DMS 273 (cell line): Measurements from ENCODE around the gene TRPC4.

ENCODE experiments used
- DNase-seq: peaks from one replicate; lab custom pipeline; 2025; ENCODE audit not compliant: unreplicated experiment; lab: John Stamatoyannopoulos, UW

Gene TRPC4

GRCh38 chr13:37662624-37663023 lies 206.9 kb downstream of the TRPC4 start:
- DNase-seq: no peak

GRCh38 chr13:37657956-37658355 lies 211.6 kb downstream of the TRPC4 start:
- DNase-seq: no peak

DNA sequence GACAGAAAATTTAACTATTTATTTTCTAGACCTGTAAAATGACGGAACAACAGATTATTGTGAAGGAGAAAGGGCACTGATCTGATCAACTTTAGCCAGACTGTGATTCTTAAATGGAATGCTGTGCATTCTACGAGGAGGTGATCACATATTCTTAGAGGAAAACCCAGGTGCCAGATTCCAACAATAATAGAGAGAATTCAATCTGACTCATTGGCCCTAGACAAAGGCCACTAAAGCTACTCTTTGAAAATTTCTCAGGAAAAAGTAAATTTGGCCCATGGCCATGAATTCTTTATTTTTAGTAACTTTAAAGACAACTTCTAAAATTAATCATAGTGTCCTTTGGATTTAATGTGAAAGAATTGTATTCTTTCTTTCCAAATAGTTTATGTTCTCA lies 212.4 kb downstream of the TRPC4 start:
- no peak for DNase-seq

DNA sequence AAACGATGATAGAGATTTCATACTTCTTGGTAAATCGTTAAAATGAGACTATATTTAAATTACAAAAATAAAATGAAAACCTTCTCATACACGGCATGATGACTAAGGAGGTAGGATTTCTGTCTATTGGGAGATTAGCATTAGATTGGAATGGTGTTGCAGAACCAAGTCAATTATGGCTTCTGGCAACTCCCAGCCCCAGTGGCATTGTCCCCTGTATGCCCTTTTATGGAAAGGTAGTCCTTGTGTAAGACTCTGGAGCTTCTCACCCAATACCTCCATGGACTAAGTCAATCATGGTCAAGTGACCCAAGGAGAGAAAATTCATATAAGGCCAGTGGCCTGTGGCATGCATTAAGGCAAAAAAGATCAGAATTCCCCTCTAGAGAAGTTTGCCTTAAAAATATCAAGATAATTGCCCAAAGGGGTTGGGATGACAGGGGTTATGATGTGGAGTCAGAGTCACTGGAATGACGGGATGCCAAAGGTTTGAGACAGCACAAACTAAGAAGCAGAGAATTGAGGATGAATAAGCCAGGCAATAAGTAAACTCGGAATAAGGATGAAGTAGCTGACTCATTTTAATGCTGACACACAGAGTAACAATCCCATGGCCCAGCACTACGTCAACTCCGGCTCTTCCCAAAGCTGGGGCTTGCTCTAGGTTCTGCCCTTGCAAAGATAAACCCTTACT lies 213.2 kb downstream of the TRPC4 start:
- no peak for DNase-seq

- no peak for DNase-seq
These were observed 217.0 kb downstream of the TRPC4 start for GRCh38 chr13:37652596-37652995.

GRCh38 chr13:37651891-37652290 lies 217.7 kb downstream of the TRPC4 start:
- DNase-seq: no peak

DNA sequence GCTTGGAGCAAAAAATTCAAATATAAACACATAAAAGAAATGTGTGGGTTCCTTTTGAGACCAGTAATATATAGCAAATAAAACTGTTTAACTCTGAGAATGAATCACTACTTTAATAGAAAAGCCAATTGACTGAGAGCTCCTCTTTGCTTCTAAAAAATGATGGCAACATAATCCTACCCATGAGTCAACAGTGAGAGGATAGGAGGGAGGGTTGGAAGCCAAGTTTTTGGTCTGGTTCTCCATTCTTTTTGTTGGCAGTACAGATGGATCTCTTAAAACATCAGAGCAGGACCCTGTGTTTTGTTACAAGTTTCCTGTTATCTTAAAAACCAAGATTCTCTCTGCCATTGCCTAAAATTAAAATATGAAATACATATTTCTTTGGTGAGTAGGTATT lies 221.0 kb downstream of the TRPC4 start:
- no peak for DNase-seq

- DNase-seq: no peak
These were observed 222.4 kb downstream of the TRPC4 start for GRCh38 chr13:37647031-37647650.

DNA sequence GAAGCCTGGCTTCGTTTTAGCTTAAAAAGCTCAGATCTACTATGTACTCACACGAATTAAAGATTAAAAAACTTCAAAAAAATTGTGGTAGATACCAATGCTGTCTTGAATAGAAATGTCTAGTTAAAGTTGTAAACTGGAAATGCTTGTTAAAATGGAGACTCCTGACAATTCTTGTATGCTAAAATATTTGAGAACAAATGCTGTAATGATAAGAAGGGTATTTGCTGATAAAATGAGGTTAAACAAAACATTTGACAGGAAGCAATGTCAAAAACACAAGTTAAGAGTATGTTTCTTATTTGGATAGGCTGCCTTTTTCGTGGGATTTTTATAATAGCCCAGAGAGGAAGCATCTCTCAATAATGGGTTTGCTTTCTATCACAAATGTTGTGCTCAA lies 223.0 kb downstream of the TRPC4 start:
- DNase-seq: no peak

- no peak for DNase-seq
These were observed 224.3 kb downstream of the TRPC4 start for GRCh38 chr13:37645181-37645740.

- peak; percentile 7 for DNase-seq
These were observed 228.2 kb downstream of the TRPC4 start for GRCh38 chr13:37641391-37641790.

- DNase-seq: peak; percentile 43
These were observed 229.1 kb downstream of the TRPC4 start for GRCh38 chr13:37640499-37640898.

DNA sequence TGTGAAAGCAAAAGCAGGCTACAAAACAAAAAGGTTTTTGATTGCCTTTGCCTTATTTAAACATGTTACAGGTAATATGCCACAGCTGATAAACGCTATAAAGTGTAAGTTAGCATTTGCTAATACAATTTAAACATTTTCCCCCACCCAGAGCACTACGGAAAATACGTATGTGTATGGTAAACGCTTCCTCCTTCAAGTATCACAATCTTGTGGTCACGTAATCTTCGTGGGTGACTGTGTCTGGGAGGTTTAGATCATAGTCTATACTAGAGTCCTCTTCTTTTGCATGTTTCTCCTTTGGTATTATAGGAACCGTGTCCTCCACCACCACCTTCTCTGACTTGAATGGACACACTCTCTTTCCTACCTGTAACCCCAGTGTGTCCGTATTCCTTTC lies 232.9 kb downstream of the TRPC4 start:
- no peak for DNase-seq

GRCh38 chr13:37632294-37632693 lies 237.3 kb downstream of the TRPC4 start:
- DNase-seq: no peak

- no peak for DNase-seq
These were observed 242.1 kb downstream of the TRPC4 start for GRCh38 chr13:37627428-37627827.

DNA sequence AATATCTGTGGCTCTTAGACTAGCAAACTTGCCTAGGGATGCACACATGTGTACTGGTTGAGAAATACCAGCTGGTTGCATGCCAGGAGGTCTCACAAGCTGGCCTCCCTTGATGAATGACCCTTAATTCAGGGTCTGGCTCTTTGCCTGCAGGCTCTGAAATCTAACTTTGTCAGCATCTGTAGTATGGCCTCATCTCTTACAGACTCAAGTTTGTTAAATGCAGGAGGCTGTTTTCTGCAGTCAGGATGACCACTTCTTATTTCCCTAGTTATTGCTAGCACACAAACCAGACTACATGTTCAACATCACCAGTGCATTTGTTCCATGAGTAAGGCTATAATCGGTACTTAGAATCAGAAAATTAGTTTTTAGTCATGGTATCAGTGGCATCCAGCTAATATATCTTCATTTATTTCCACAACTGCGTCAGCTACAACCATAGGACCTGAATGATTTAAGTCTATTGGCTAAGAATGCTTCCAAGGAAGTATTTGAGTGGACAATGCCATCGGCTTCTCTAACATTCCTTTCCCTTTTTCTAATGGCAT lies 247.7 kb downstream of the TRPC4 start:
- DNase-seq: peak; percentile 3

DNA sequence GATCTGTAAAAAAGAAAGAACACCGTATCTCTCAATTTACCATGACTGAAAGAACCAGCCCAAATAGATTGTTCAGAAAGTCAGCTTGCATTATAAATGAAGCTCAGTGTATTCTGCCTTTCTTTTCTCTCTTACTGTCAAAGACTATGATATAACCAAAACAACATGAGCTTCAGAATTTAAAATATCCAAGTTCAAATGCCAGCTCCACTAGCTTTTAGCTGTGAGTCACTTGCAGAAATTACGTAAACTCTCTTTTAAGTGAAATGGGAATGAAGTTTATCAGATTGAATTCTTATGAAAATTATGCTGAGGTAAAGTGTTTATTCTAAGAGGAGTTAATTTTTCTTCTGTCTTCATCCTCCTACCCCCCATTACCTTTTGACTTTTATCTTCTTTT lies 251.0 kb downstream of the TRPC4 start:
- DNase-seq: no peak

- DNase-seq: no peak
These were observed 252.4 kb downstream of the TRPC4 start for GRCh38 chr13:37617173-37617572.

DNA sequence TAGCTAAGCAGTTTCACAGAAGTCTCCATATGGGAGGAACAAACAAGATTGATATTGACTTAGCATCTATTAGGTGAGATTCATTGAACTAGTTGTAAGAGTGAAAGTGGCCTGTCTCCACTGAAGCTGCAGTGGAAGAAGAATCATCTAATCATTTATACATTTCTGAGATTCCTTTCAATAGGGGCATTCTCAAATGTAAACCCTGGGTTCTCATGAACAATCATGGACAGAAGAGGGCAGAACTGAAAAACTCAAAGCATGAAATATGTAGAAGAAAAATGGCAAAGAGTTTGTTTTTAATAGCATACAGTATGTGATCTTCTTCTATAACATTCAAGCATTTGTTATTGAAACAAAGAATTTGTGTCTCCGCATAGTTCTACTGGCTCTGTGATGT lies 253.4 kb downstream of the TRPC4 start:
- no peak for DNase-seq

DNA sequence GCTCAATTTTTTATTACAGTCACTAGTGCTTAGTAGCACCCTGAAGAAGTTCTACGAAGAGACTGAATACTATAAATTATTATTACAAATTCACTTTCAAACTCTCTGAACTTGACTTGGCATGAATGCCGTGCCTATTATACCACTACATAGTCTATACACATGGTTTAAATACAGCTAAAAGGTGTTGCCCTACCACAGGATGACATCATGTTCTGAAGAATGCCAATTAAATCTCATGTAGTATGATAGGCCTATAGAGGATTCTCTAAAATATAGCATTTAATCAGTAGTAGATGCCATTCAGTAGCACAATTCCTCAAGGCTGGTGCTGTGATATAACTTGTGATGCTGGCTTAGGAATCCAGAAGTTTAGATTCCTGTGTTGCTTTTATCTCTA lies 254.3 kb downstream of the TRPC4 start:
- DNase-seq: no peak

GRCh38 chr13:37613638-37614037 lies 255.9 kb downstream of the TRPC4 start:
- no peak for DNase-seq

DNA sequence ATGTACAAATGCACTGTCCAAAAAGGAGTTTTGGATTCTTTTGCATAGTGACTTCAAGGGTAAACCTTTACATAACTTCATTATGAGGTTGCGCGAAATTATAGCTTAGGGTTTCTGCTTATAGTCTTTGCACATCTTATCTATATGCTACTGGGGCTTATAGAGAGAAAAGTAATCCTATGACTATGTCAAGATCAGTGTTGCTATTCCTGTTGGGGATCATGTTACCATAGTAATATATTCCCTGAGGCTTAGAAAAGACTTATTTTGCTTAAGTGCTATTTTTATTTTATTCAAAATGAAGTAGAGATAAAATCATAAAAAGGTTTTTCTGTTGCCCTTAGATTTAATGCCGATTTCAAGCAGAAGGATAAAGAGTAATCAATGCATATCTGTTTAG lies 256.3 kb downstream of the TRPC4 start:
- DNase-seq: no peak
